Measurements from ENCODE around the gene DCLK3. TPM values are rescaled to one million over a fixed set of nuclear protein-coding genes. Genes with fewer than 3 reads are reported as not detected.

DCLK3 gene
- total RNA-seq, 1 experiment from 2014 or later, result 1.4 TPM

DNA sequence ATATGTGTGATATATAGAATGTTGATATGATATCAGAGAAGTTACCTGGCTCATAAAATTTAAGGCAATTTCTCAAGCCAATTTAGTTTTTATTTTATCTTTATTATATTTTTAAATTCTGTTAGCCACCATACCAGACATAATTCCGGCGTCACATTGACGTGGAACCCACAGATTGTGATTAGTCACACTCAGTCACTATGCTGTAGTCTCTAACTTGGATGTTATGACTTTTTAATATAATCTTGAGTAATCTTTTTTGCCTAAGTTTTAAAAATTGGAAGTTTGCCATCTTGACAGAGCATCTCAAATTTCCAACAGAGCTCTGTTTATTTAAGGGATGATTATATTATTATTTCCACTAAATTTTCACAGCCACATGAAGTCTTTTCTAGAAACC, 9.7 kb upstream of the DCLK3 start:
- Histone ChIP-seq H3K4me2 (ENCODE audit: insufficient read depth, insufficient read length, low read length) (no peak overlapping the region), H4K91ac (ENCODE audit: insufficient read length, low read depth, low read length) (no peak overlapping the region), H3K14ac (ENCODE audit: insufficient read depth, low read length) (no peak overlapping the region), H4K5ac (ENCODE audit: insufficient read length, low read depth, low read length) (no peak overlapping the region), H2BK5ac (ENCODE audit: insufficient read length, low read length) (no peak overlapping the region), H2AFZ (ENCODE audit: low read length) (no peak overlapping the region), H3K56ac (ENCODE audit: insufficient read length, low read depth, low read length) (no peak overlapping the region), H3K18ac (ENCODE audit: insufficient read length, low read depth, low read length) (no peak overlapping the region), H3K79me2 (ENCODE audit: insufficient read depth, low read length) (no peaks in the 10 kb centered on the region), H4K8ac (replicated peaks; ENCODE audit: insufficient read length, low read depth, low read length) (no peak overlapping the region), H3K4ac (ENCODE audit: low read depth, low read length) (no peak overlapping the region), H3K9me3 (ENCODE audit: control insufficient read depth, low read depth, low read length) (no peaks in the 10 kb centered on the region), H3K27me3 (ENCODE audit: insufficient read depth, low read length) (no peaks in the 10 kb centered on the region), H2BK12ac (ENCODE audit: insufficient read length, low read depth, low read length) (no peak overlapping the region), H3K79me1 (ENCODE audit: insufficient read depth, low read depth, low read length, poor library complexity, severe bottlenecking) (no peaks in the 10 kb centered on the region), H3K23me2 (ENCODE audit: insufficient read length, low read depth, low read length, poor library complexity, severe bottlenecking) (no peaks in the 10 kb centered on the region), H2BK120ac (ENCODE audit: low read depth, low read length, poor library complexity, severe bottlenecking) (no peak overlapping the region), H3K27ac (ENCODE audit: insufficient read length, low read depth, low read length) (no peak overlapping the region), H3K9ac (ENCODE audit: extremely low read depth, insufficient read length, low read length) (no peak overlapping the region), H3T11ph (ENCODE audit: low read length) (no peak overlapping the region), H2BK20ac (ENCODE audit: low read depth, low read length, poor library complexity, severe bottlenecking) (no peak overlapping the region), H2BK15ac (ENCODE audit: low read depth, low read length) (no peak overlapping the region), H3K4me1 (ENCODE audit: insufficient read depth, low read length) (no peaks in the 10 kb centered on the region; the same call in 1 of the 2 replicates), H3K23ac (ENCODE audit: insufficient read length, low read depth, low read length) (no peak overlapping the region), H4K20me1 (ENCODE audit: control insufficient read depth, insufficient read depth, insufficient read length) (no peaks in the 10 kb centered on the region), H2AK5ac (ENCODE audit: insufficient read length, low read length) (no peak overlapping the region)
- DNase-seq, result no peak
- no peaks in the 10 kb centered on the region for H3K9me3 Mint-ChIP-seq
- WGBS (ENCODE audit: extremely low coverage, insufficient read length, low lambda C conversion rate), result no CpG with 5 or more reads among the region's 3 CpGs
- no peak for TF ChIP-seq CTCF (conservative IDR thresholded peaks at IDR 0.05)
- H3K27ac Mint-ChIP-seq, result no peak overlapping the region
- peaks cover 27 to 34% of the 10 kb centered on the region in 2 experiments for H3K4me1 Mint-ChIP-seq
- H3K27me3 Mint-ChIP-seq (ENCODE audit: low read depth), result peaks cover 4% of the 10 kb centered on the region
- no peak overlapping the region for H3K4me3 Mint-ChIP-seq
- no peaks in the 10 kb centered on the region for H3K36me3 Mint-ChIP-seq (ENCODE audit: insufficient read depth in 1 of 3, low read depth in 3 of 3)

All from H9 (cell line).